GM23338 (cell line): ENCODE data around the gene GRAMD1A. TPM values are rescaled to one million over a fixed set of nuclear protein-coding genes. Genes with fewer than 3 reads are reported as not detected.

Experiments
- polyA plus RNA-seq: library from polyadenylated mRNA; unstranded; fragments of >200 nt; fragmentation: Nextera tagmentation; extraction: Ambion mirVana; gene quantifications from 2 replicates; pipeline ENCODE4 v1.2.1, GENCODE V29; 2016
- total RNA-seq: library from RNA; depleted of rRNA; stranded (reverse); fragments of >200 nt; shearing (Covaris generic); gene quantifications from 2 replicates; pipeline ENCODE4 v1.2.3, GENCODE V29; 2014; rRNA removed

Gene GRAMD1A
- total and polyA plus RNA-seq, 2 experiments from 2014 or later = 122 to 174 TPM

Other genes starting within 250 kb of the GRAMD1A start
- 5.2 and 6.0 TPM in 2 replicates for gene ZNF599, start 227.1 kb upstream of the GRAMD1A start, total RNA-seq
- gene ZNF599, start 227.1 kb upstream of the GRAMD1A start, polyA plus RNA-seq = 3.6 and 4.6 TPM in 2 replicates
- gene ZNF30, start 73.4 kb upstream of the GRAMD1A start, total RNA-seq = 4.0 and 18.7 TPM in 2 replicates
- 3.3 and 4.1 TPM in 2 replicates for gene ZNF30, start 73.4 kb upstream of the GRAMD1A start, polyA plus RNA-seq
- gene ZNF792, start 36.1 kb upstream of the GRAMD1A start, total RNA-seq = 8.8 and 12.8 TPM in 2 replicates
- gene ZNF792, start 36.1 kb upstream of the GRAMD1A start, polyA plus RNA-seq = 1.3 and 1.6 TPM in 2 replicates
- gene SCN1B, start 30.1 kb downstream of the GRAMD1A start, total RNA-seq = 3.4 and 4.8 TPM in 2 replicates
- gene SCN1B, start 30.1 kb downstream of the GRAMD1A start, polyA plus RNA-seq = 1.7 and 1.8 TPM in 2 replicates
- gene HPN, start 41.4 kb downstream of the GRAMD1A start, total RNA-seq = 16.2 and 17.4 TPM in 2 replicates
- 14.0 and 14.6 TPM in 2 replicates for gene HPN, start 41.4 kb downstream of the GRAMD1A start, polyA plus RNA-seq
- gene FXYD3, start 115.5 kb downstream of the GRAMD1A start, total RNA-seq = not detected in 2 replicates
- 0.81 and 0.89 TPM in 2 replicates for gene FXYD3, start 115.5 kb downstream of the GRAMD1A start, polyA plus RNA-seq
- gene LGI4, start 134.7 kb downstream of the GRAMD1A start, total RNA-seq = 3.6 and 4.3 TPM in 2 replicates
- gene LGI4, start 134.7 kb downstream of the GRAMD1A start, polyA plus RNA-seq = 2.3 and 3.4 TPM in 2 replicates
- gene FXYD1, start 138.5 kb downstream of the GRAMD1A start, total RNA-seq = 1.5 and 1.7 TPM in 2 replicates
- 26.8 and 31.3 TPM in 2 replicates for gene FXYD1, start 138.5 kb downstream of the GRAMD1A start, polyA plus RNA-seq
- 9.6 and 15.9 TPM in 2 replicates for gene FXYD7, start 142.9 kb downstream of the GRAMD1A start, total RNA-seq
- 43.7 and 44.0 TPM in 2 replicates for gene FXYD7, start 142.9 kb downstream of the GRAMD1A start, polyA plus RNA-seq
- 97.7 and 98.9 TPM in 2 replicates for gene FXYD5, start 154.4 kb downstream of the GRAMD1A start, total RNA-seq
- 222 and 233 TPM in 2 replicates for gene FXYD5, start 154.4 kb downstream of the GRAMD1A start, polyA plus RNA-seq
- not detected in 2 replicates for gene FAM187B, start 228.4 kb downstream of the GRAMD1A start, total RNA-seq
- 0.23 and 0.31 TPM in 2 replicates for gene FAM187B, start 228.4 kb downstream of the GRAMD1A start, polyA plus RNA-seq
- 195 and 212 TPM in 2 replicates for gene LSR, start 248.7 kb downstream of the GRAMD1A start, total RNA-seq
- gene LSR, start 248.7 kb downstream of the GRAMD1A start, polyA plus RNA-seq = 116 and 125 TPM in 2 replicates